Measurements from ENCODE around the gene XPOT. TPM values are rescaled to one million over a fixed set of nuclear protein-coding genes. Genes with fewer than 3 reads are reported as not detected.

Gene XPOT
- total RNA-seq, 1 experiment from 2014 or later = 118 TPM

DNA sequence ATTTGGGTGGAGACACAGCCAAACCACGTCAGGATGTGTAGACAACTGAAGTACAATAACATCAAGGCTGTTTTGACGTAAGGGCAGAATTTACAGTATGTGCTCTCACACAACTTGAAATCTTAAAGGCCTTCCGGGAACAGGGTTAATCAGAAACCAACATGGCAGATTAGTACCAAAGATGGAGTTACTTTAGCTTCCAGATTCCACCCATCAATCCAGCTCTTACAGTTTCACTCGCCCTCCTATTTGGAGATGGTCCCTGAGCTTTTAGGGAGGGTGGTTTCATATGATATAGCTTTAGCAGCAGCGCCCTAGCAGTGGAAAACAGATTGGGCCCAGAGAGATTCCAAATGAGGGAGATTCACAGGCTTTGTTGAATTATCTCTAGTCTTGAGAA, 2.0 kb upstream of the XPOT start:
- Histone ChIP-seq H3K4me3 (ENCODE audit: insufficient read depth, low read depth, low read length) (no peak overlapping the region), H3K36me3 (replicated peaks; ENCODE audit: control insufficient read depth, insufficient read depth, low read length) (no peaks in the 10 kb centered on the region), H3K27me3 (ENCODE audit: control insufficient read depth, insufficient read depth, low read length) (no peaks in the 10 kb centered on the region)
- no peak for DNase-seq

DNA sequence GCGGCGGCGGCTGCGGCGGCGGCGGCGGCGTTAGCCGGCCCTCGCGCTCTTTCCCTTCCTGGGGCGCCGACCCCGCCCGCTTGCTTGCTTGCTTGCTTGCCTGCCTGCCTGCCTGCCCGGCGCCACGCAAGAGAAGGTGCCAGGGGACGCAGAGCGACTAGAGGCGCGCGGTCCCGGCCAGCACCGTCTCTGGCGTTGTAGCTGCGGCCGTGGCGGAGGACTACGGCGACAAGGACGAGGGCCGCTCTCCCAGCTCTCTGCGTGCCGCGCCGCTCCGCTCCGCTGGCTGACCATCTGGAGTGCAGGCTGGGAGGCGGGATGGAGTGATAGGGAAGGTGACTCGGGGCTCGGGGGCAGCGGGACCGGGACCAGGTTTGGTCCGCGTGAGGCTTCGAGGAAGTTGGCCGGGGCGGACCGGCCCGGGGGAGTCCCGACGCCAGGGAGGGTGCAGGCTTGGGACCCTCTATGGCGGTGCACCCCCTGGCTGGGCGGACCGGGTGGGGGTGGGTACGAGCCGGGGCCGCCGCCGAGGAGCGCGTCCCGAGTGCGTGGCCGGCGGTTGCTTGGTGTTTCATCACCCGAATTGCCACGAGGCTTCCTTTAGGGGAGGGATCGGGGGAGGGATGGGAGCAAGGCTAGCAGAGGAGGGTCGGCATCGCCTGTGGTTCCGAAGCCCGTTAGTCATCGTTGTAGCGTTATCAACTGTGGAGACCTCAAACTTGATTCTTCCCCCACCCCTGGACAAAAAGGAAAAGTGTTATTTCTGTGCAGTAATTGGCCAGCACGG, 471 bp downstream of the XPOT start:
- H3K27me3 ChIP-seq (ENCODE audit: control insufficient read depth, insufficient read depth, low read length) = no peaks in the 10 kb centered on the region
- peak; percentile 74 for DNase-seq

DNA sequence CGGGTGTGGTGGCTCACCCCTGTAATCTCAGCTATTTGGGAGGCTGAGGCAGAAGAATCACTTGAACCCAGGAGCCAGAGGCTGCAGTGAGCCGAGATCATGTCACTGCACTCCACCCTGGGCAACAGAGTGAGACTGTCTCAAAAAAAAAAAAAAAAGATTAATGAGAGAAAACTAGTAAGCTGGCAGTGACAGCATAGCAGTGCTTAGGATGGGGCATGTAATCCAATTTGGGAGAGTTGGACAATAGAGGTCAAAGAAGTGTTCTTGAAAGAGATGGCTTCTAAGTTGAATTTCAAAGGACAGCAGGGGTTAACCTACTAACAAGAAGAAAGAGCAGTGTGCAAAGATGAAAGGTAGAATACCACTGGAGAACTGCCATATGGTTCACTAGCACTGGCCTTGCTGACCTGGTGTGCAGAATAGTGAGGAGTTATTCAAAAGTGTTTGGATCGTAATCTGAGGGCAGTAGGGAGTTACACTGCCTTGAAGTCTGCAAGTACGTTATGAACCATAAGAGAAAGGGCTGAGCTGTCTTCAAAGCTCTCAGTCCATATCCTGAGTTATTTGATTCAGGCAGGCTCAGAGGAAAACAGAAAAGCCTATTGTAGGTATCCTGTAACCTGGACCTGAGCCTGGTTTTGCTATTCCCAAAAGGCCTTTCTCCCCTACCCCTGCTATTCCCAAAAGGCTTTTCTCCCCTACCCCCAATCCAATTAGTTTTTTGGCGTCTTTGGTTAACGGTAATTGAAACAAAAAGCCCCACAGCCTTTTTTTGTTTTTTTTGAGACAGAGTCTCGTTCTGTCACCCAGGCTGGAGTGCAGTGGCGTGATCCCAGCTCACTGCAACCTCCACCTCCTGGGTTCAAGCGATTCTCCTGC, 3.4 kb downstream of the XPOT start:
- Histone ChIP-seq H3K4me3 (ENCODE audit: insufficient read depth, low read depth, low read length) (no peak overlapping the region), H3K27me3 (ENCODE audit: control insufficient read depth, insufficient read depth, low read length) (no peaks in the 10 kb centered on the region), H3K36me3 (replicated peaks; ENCODE audit: control insufficient read depth, insufficient read depth, low read length) (peaks cover 8% of the 10 kb centered on the region)
- no peak for DNase-seq

More for the DNA sequence above, 471 bp downstream of the XPOT start:
- H3K36me3 ChIP-seq (replicated peaks; ENCODE audit: control insufficient read depth, insufficient read depth, low read length) = no peaks in the 10 kb centered on the region
- peak overlapping the region; percentile 93 for H3K4me3 ChIP-seq (ENCODE audit: insufficient read depth, low read depth, low read length)

DNA sequence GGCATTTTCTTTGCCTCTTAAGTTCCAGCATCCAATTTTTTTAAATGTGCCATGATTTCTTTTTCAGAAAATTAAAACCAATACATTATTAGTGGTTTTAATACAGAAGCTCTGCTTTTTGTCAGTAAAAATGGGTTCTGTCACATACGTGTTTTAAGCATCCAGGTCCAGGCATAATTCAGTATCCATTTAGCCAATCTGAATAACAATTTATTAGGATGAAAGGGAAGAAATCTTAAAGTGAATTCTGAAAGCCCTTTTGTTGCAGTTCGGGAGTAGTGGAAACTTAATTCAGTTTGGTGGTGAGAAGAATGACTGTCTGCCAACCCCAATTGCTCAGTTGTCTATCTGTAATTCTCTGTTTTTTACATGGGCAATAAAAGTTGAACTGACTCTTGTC, 7.2 kb downstream of the XPOT start:
- no peak overlapping the region for H3K4me3 ChIP-seq (ENCODE audit: insufficient read depth, low read depth, low read length)
- DNase-seq = no peak
- no peaks in the 10 kb centered on the region for H3K27me3 ChIP-seq (ENCODE audit: control insufficient read depth, insufficient read depth, low read length)
- H3K36me3 ChIP-seq (replicated peaks; ENCODE audit: control insufficient read depth, insufficient read depth, low read length) = peaks cover 33% of the 10 kb centered on the region

DNA sequence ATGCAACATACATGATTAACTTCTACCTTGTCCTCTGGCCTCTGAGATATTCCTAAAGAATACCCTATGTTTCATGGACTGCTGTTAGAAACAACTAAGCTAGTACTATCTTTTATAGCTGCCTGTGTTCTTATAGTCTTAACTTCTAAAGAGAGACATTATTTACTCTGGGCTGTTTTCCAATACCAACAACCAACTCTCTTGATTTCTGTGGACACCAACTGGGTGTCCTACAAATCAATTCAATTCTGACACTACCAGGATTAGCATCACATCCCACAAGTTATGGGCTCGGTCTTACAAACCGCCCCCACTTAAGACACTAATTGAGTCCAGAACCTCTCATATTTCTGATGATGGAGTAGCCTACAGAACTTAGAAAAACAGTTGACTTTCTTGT, 8.3 kb downstream of the XPOT start:
- Histone ChIP-seq H3K4me3 (ENCODE audit: insufficient read depth, low read depth, low read length) (no peak overlapping the region), H3K36me3 (replicated peaks; ENCODE audit: control insufficient read depth, insufficient read depth, low read length) (peaks cover 42% of the 10 kb centered on the region), H3K27me3 (ENCODE audit: control insufficient read depth, insufficient read depth, low read length) (no peaks in the 10 kb centered on the region)
- no peak for DNase-seq

DNA sequence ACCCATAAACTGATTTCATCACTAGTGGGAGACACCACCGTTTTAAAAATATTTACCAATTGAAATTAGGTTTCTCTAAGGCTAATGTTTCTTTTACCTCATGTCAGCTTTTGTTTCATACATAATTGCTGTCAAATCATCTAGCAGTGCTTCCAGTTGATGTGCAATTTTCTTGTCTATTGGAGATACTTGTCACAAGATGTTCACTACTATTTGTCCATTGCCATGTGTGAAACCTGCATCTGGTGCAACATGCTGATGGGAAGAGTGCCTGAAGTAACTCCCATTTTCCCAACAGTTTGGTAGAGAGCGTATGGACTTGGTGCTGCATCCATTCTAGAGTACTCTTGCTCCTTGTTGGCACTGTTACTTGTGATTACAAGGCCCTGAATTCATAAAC, 9.7 kb downstream of the XPOT start:
- peaks cover 50% of the 10 kb centered on the region for H3K36me3 ChIP-seq (replicated peaks; ENCODE audit: control insufficient read depth, insufficient read depth, low read length)

DNA sequence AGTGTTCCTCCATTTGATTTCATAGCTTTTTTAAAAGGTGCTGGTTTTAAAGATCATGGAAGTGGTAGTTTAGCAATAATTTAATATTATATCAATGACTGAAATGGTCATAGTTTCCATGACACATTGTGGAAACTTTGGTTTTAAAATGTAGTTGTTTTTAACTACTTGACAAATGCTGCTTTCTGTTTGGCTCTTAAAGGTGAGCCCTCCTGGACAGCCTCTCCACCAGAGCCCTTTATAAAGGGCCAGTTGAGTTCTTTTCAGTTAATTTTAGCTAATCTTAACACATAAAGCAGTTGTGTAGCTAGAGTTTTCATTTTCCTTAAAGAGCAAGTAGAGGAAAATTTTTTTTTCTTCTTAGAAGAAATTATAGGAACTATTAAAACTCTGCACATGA, 14.0 kb downstream of the XPOT start:
- Histone ChIP-seq H3K4me3 (ENCODE audit: insufficient read depth, low read depth, low read length) (no peak overlapping the region), H3K36me3 (replicated peaks; ENCODE audit: control insufficient read depth, insufficient read depth, low read length) (peaks cover 56% of the 10 kb centered on the region), H3K27me3 (ENCODE audit: control insufficient read depth, insufficient read depth, low read length) (no peaks in the 10 kb centered on the region)
- no peak for DNase-seq

More for the DNA sequence above, 9.7 kb downstream of the XPOT start:
- Histone ChIP-seq H3K4me3 (ENCODE audit: insufficient read depth, low read depth, low read length) (no peak overlapping the region), H3K27me3 (ENCODE audit: control insufficient read depth, insufficient read depth, low read length) (no peaks in the 10 kb centered on the region)
- DNase-seq = no peak

DNA sequence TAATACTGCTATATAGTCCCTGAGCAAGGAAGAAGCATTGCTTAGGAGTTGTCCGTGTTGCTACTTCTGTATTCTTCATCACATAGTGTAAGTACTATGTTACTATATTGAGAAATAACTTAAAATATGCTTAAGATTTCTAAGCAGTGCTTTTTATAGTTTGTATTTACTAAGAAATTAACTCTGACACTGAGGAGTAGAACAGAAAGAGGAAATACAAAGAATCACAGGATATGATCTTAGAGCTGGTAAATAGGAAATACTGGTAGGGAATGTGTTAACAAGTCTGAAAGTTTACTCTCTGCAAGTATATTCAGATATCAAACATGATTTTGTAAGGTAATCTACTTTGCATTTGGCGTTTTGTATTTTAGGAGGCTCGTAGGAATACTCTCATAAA, 15.5 kb downstream of the XPOT start:
- DNase-seq = no peak
- Histone ChIP-seq H3K4me3 (ENCODE audit: insufficient read depth, low read depth, low read length) (no peak overlapping the region), H3K27me3 (ENCODE audit: control insufficient read depth, insufficient read depth, low read length) (no peaks in the 10 kb centered on the region), H3K36me3 (replicated peaks; ENCODE audit: control insufficient read depth, insufficient read depth, low read length) (peaks cover 54% of the 10 kb centered on the region)

DNA sequence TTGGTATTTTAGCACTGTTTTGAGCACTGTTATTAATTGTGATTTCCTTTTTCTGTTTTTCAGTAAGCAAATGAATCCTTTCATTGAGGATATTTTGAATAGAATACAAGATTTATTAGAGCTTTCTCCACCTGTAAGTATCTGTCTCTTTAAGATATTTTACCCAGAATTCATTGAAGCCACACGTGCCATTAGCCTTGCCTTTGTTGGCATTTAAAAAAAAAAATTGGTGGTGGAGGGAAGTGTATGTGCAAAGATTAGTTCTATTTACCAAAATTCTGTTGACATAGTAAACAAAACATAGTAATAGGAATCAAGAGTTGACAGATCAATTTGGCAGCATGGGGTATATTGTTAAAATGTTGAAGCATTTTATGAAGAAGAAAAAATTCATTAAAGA, 23.8 kb downstream of the XPOT start:
- H3K4me3 ChIP-seq (ENCODE audit: insufficient read depth, low read depth, low read length) = no peak overlapping the region
- no peaks in the 10 kb centered on the region for H3K27me3 ChIP-seq (ENCODE audit: control insufficient read depth, insufficient read depth, low read length)
- no peak for DNase-seq
- H3K36me3 ChIP-seq (replicated peaks; ENCODE audit: control insufficient read depth, insufficient read depth, low read length) = peaks cover 52% of the 10 kb centered on the region

DNA sequence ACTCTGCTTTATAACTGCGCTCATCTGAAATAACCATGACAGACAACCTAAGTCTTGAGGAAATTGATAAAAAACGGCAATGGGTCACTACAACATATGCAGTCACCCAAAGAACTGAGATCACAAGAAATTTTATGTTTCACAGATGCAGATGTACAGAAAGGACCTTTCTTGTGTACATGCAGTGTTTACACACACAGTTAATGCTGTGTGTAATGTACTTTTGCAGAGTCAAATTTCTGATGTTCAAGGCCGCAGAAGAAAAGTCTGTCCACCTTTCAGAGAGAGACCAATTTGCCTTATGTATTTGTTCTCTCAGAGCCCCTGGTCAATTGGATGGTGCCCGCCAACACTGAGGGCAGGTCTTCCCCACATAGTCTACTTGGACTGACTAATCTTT, 24.8 kb downstream of the XPOT start:
- Histone ChIP-seq H3K4me3 (ENCODE audit: insufficient read depth, low read depth, low read length) (no peak overlapping the region), H3K27me3 (ENCODE audit: control insufficient read depth, insufficient read depth, low read length) (no peaks in the 10 kb centered on the region), H3K36me3 (replicated peaks; ENCODE audit: control insufficient read depth, insufficient read depth, low read length) (peaks cover 54% of the 10 kb centered on the region)
- DNase-seq = no peak

DNA sequence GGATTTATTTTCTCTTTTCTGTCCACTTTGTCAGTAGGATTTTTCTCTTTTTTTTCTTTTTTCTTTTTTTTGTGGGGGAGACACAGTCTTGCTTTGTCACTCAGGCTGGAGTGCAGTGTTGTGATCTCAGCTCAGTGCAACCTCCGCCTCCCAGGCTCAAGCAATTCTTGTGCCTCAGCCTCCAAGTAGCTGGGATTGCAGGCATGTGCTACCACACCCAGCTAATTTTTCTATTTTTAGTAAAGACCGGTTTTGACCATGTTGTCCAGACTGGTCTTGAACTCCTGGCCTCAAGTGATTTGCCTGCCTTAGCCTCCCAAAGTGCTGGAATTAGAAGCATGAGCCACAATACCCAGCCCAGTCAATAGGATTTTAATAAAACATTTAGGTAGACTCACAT, 26.7 kb downstream of the XPOT start:
- no peak for DNase-seq
- Histone ChIP-seq H3K27me3 (ENCODE audit: control insufficient read depth, insufficient read depth, low read length) (no peaks in the 10 kb centered on the region), H3K36me3 (replicated peaks; ENCODE audit: control insufficient read depth, insufficient read depth, low read length) (peaks cover 49% of the 10 kb centered on the region), H3K4me3 (ENCODE audit: insufficient read depth, low read depth, low read length) (no peak overlapping the region)

DNA sequence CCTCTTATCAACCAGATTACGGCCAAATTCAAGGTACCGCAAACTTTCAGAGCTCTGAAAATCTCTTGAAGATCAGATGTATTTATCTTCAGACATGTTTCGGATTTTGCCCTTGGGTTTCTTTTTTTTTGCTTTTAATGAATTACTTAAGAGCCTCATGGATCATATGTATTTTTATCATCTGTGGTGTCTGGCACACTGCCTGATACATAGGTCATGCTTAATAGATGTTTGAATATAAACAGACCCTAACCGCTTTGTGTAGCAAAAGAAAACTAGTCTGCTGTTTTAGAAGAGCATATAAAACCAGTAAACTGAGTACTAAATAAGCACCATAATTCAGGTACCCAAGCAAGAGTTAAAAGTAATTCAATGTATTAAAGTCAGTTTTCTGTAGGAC, 27.6 kb downstream of the XPOT start:
- no peaks in the 10 kb centered on the region for H3K27me3 ChIP-seq (ENCODE audit: control insufficient read depth, insufficient read depth, low read length)
- no peak for DNase-seq
- peaks cover 51% of the 10 kb centered on the region for H3K36me3 ChIP-seq (replicated peaks; ENCODE audit: control insufficient read depth, insufficient read depth, low read length)
- H3K4me3 ChIP-seq (ENCODE audit: insufficient read depth, low read depth, low read length) = no peak overlapping the region

DNA sequence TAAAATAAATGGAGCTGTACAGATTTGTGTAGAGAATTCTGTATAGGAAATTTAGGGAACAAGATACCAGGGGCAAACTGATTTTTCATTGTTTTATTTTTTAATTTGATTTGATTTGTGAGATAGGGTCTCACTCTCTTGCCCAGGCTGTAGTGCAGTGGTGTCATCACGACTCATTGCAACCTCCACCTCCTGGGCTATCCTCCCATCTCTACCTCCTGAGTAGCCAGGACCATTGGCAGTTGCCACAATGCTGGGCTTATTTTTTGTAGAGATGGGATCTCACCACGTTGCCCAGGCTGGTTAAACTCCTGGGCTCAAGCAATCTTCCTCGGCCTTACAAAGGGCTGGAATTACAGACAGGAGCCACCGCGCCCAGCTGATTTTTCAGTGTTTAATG, 29.7 kb downstream of the XPOT start:
- no peak for DNase-seq
- Histone ChIP-seq H3K36me3 (replicated peaks; ENCODE audit: control insufficient read depth, insufficient read depth, low read length) (peaks cover 62% of the 10 kb centered on the region), H3K27me3 (ENCODE audit: control insufficient read depth, insufficient read depth, low read length) (no peaks in the 10 kb centered on the region), H3K4me3 (ENCODE audit: insufficient read depth, low read depth, low read length) (no peak overlapping the region)

DNA sequence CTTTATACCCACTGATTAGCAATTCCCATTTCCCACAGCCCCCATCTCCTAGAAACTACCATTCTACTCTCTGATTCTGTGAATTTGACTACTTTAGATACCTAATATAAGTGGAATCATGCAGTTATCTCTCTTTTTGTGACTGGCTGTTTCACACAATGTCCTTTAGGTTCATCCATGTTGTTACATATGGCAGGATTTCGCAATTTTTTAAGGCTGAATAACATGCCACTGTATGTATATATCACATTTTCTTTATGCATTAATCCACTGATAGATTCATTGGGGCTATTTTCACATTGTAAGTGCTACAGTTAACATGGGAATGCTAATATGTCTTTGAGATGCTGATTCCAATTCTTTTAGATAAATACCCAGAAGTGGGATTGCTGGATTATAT, 35.9 kb downstream of the XPOT start:
- DNase-seq = no peak
- no peak overlapping the region for H3K4me3 ChIP-seq (ENCODE audit: insufficient read depth, low read depth, low read length)
- no peaks in the 10 kb centered on the region for H3K27me3 ChIP-seq (ENCODE audit: control insufficient read depth, insufficient read depth, low read length)
- H3K36me3 ChIP-seq (replicated peaks; ENCODE audit: control insufficient read depth, insufficient read depth, low read length) = peaks cover 47% of the 10 kb centered on the region

DNA sequence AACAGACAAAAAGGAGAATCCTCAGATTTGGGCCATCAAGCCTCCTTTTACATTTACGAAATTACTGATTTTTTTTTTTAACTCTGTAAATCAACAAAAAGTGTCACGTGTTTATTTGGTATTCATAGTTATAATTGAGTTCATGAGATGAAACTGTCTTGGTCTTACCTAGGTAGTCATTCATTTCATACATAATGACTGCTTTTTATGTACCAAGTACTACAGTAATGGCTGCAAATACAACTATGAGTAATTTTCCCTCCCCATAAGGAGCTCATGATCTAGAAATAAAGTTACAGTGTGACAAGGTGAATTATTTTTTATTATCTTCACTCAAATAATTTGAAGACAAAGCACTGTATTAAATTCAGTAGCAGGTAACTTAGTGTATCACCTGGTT, 41.3 kb downstream of the XPOT start:
- Histone ChIP-seq H3K27me3 (ENCODE audit: control insufficient read depth, insufficient read depth, low read length) (no peaks in the 10 kb centered on the region), H3K4me3 (ENCODE audit: insufficient read depth, low read depth, low read length) (no peak overlapping the region), H3K36me3 (replicated peaks; ENCODE audit: control insufficient read depth, insufficient read depth, low read length) (peaks cover 29% of the 10 kb centered on the region)
- DNase-seq = no peak
